ENCODE data around the gene TPCN1. TPM values are rescaled to one million over a fixed set of nuclear protein-coding genes. Genes with fewer than 3 reads are reported as not detected.
A peak's percentile ranks its signal among the peaks of the same experiment; 100 is the strongest.

Gene TPCN1
- total and polyA plus RNA-seq, 9 donors, result 28.0 to 65.6 (median 47.6) TPM

GRCh38 chr12:113257564-113257963 lies 36.3 kb downstream of the TPCN1 start:
- H3K4me1 ChIP-seq (ENCODE audit: insufficient read depth), result peaks cover 17% of the 10 kb centered on the region
- H3K27ac ChIP-seq, result no peak overlapping the region
- TF ChIP-seq CTCF (IDR thresholded peaks at IDR 0.05), result no peak
- no peak for TF ChIP-seq POLR2A (IDR thresholded peaks at IDR 0.05)
- TF ChIP-seq EP300 (IDR thresholded peaks at IDR 0.05), result no peak
- H3K9me3 ChIP-seq, result no peaks in the 10 kb centered on the region
- no peaks in the 10 kb centered on the region for H3K36me3 ChIP-seq
- intact Hi-C loops (cut with DNase I), result no loop called here
- no peaks in the 10 kb centered on the region for H3K27me3 ChIP-seq
- no peak for DNase-seq
- no peak overlapping the region for H3K4me3 ChIP-seq

GRCh38 chr12:113260127-113260526 lies 38.9 kb downstream of the TPCN1 start:
- no peaks in the 10 kb centered on the region for H3K27me3 ChIP-seq
- H3K4me3 ChIP-seq, result no peak overlapping the region
- H3K4me1 ChIP-seq (ENCODE audit: insufficient read depth), result peaks cover 22% of the 10 kb centered on the region
- no peaks in the 10 kb centered on the region for H3K9me3 ChIP-seq
- no peaks in the 10 kb centered on the region for H3K36me3 ChIP-seq
- intact Hi-C loops (cut with DNase I), result no loop called here
- TF ChIP-seq CTCF (IDR thresholded peaks at IDR 0.05), result no peak
- TF ChIP-seq EP300 (IDR thresholded peaks at IDR 0.05), result no peak
- no peak for TF ChIP-seq POLR2A (IDR thresholded peaks at IDR 0.05)
- WGBS, 3 donors, result 29 to 35% (median 34%) methylated on average over 5 of the region's 5 CpGs
- H3K27ac ChIP-seq, result peak overlapping the region; percentile 59 to 66
- peak in 2 of 5 donors; percentile 28 to 40 for DNase-seq

- Histone ChIP-seq H3K4me1 (ENCODE audit: insufficient read depth) (peaks cover 22% of the 10 kb centered on the region), H3K36me3 (no peaks in the 10 kb centered on the region), H3K9me3 (no peaks in the 10 kb centered on the region), H3K27me3 (no peaks in the 10 kb centered on the region), H3K4me3 (no peak overlapping the region), H3K27ac (peak overlapping the region; percentile 59 to 66)
- intact Hi-C loops (cut with DNase I), result no loop called here
- peak in 1 of 5 donors; percentile 6 for DNase-seq
- WGBS, 3 donors, result 52 to 65% (median 55%) methylated on average over 12 of the region's 12 CpGs
- TF ChIP-seq CTCF (IDR thresholded peaks at IDR 0.05), result no peak
- no peak for TF ChIP-seq POLR2A (IDR thresholded peaks at IDR 0.05)
- no peak for TF ChIP-seq EP300 (IDR thresholded peaks at IDR 0.05)
These were observed 39.5 kb downstream of the TPCN1 start for GRCh38 chr12:113260636-113261300.

GRCh38 chr12:113261847-113262470 lies 40.7 kb downstream of the TPCN1 start:
- WGBS, 3 donors, result 81 to 86% (median 86%) methylated on average over 6 of the region's 6 CpGs
- intact Hi-C loops (cut with DNase I), result no loop called here
- TF ChIP-seq EP300 (IDR thresholded peaks at IDR 0.05), result no peak
- no peak for TF ChIP-seq POLR2A (IDR thresholded peaks at IDR 0.05)
- no peak for TF ChIP-seq CTCF (IDR thresholded peaks at IDR 0.05)
- no peaks in the 10 kb centered on the region for H3K27me3 ChIP-seq
- no peak overlapping the region for H3K4me3 ChIP-seq
- peaks cover 22% of the 10 kb centered on the region for H3K4me1 ChIP-seq (ENCODE audit: insufficient read depth)
- H3K27ac ChIP-seq, result peak overlapping the region in 1 of 2 donors; percentile 37
- no peaks in the 10 kb centered on the region for H3K9me3 ChIP-seq
- no peaks in the 10 kb centered on the region for H3K36me3 ChIP-seq
- peak in 1 of 5 donors; percentile 8 for DNase-seq

Data from ovary (tissue), 9 donors.